ENCODE data around the gene FAM240A. TPM values are rescaled to one million over a fixed set of nuclear protein-coding genes. Genes with fewer than 3 reads are reported as not detected.

FAM240A gene
- total RNA-seq, 1 donor from 2014 or later = not detected

GRCh38 chr3:46664971-46665762 lies 52.8 kb downstream of the FAM240A start:
- H3K4me3 Mint-ChIP-seq = no peak overlapping the region

GRCh38 chr3:46665763-46666452 lies 53.6 kb downstream of the FAM240A start:
- no peaks in the 10 kb centered on the region for H3K9me3 Mint-ChIP-seq
- no peak overlapping the region for H3K4me3 Mint-ChIP-seq
- H3K27me3 Mint-ChIP-seq = peaks cover 3% of the 10 kb centered on the region
- TF ChIP-seq, protein P1, sequence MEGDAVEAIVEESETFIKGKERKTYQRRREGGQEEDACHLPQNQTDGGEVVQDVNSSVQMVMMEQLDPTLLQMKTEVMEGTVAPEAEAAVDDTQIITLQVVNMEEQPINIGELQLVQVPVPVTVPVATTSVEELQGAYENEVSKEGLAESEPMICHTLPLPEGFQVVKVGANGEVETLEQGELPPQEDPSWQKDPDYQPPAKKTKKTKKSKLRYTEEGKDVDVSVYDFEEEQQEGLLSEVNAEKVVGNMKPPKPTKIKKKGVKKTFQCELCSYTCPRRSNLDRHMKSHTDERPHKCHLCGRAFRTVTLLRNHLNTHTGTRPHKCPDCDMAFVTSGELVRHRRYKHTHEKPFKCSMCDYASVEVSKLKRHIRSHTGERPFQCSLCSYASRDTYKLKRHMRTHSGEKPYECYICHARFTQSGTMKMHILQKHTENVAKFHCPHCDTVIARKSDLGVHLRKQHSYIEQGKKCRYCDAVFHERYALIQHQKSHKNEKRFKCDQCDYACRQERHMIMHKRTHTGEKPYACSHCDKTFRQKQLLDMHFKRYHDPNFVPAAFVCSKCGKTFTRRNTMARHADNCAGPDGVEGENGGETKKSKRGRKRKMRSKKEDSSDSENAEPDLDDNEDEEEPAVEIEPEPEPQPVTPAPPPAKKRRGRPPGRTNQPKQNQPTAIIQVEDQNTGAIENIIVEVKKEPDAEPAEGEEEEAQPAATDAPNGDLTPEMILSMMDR (conservative IDR thresholded peaks at IDR 0.05) = no peak
- no peak overlapping the region for H3K27ac Mint-ChIP-seq
- H3K36me3 Mint-ChIP-seq = no peaks in the 10 kb centered on the region
- DNase-seq (ENCODE audit: extremely low spot score, unreplicated experiment) = no peak
- peaks cover 26% of the 10 kb centered on the region for H3K4me1 Mint-ChIP-seq (ENCODE audit: unreplicated experiment)

More at GRCh38 chr3:46664971-46665762, 52.8 kb downstream of the FAM240A start:
- H3K9me3 Mint-ChIP-seq = no peaks in the 10 kb centered on the region
- H3K27ac Mint-ChIP-seq = no peak overlapping the region
- no peak for DNase-seq (ENCODE audit: extremely low spot score, unreplicated experiment)
- peaks cover 26% of the 10 kb centered on the region for H3K4me1 Mint-ChIP-seq (ENCODE audit: unreplicated experiment)
- TF ChIP-seq, protein P1 (conservative IDR thresholded peaks at IDR 0.05) = no peak
- H3K36me3 Mint-ChIP-seq = no peaks in the 10 kb centered on the region
- H3K27me3 Mint-ChIP-seq = peaks cover 3% of the 10 kb centered on the region

DNA sequence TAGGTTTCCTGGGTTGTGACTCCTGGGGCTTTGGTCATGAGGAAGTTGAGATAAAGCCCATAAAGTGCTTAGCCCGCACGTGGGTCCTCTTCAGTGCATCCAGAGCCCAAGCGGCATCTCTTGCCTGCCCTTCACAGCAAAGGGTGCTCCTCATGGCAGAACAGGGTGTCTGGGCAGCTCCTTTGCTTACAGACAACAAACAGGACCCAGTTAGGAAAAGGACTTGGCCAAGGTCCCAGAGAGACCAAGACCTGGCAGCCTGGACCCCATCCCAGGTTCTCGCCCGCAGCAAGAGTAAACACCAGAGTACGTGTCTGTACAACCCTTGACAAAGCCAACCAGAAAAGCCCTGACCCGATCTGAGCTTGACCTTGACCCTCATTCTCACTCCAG lies 54.1 kb downstream of the FAM240A start:
- Mint-ChIP-seq H3K4me3 (no peak overlapping the region), H3K27ac (no peak overlapping the region)

DNA sequence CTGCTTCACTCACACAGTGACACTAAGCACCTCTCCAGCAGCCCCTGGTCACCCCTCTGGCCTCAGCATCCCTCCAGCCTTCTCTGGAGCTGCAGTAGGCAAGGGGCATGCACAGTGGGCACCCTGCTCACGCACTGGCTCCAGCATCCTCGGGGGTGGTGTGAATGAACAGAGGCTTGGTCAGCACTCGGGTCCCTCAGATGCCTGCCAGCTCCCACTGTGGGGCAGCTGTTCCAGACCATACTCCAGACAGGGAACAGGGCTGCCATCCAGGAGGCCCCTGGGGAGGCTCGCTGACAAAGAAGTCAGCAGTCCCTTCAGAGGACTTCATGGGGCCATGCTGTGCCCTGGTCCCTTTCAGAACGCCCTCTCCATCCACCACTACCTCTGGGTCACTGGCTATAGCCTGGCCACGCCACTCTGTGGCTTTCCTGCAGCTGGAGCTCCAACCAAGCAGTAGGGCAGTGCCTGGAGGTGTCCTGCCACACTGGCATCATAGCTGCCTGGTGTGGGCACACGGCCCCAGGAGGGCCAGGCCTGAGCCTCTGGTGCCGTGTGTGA lies 54.8 kb downstream of the FAM240A start:
- Mint-ChIP-seq H3K27me3 (peaks cover 3% of the 10 kb centered on the region), H3K4me3 (peak overlapping the region; percentile 32), H3K9me3 (no peaks in the 10 kb centered on the region), H3K4me1 (ENCODE audit: unreplicated experiment) (peaks cover 20% of the 10 kb centered on the region), H3K27ac (no peak overlapping the region), H3K36me3 (no peaks in the 10 kb centered on the region)
- DNase-seq (ENCODE audit: extremely low spot score, unreplicated experiment) = no peak
- TF ChIP-seq, protein P1 (conservative IDR thresholded peaks at IDR 0.05) = no peak

More for the DNA sequence above, 54.1 kb downstream of the FAM240A start:
- TF ChIP-seq, protein P1 (conservative IDR thresholded peaks at IDR 0.05) = no peak
- no peaks in the 10 kb centered on the region for H3K36me3 Mint-ChIP-seq
- no peak for DNase-seq (ENCODE audit: extremely low spot score, unreplicated experiment)
- peaks cover 3% of the 10 kb centered on the region for H3K27me3 Mint-ChIP-seq
- no peaks in the 10 kb centered on the region for H3K9me3 Mint-ChIP-seq
- H3K4me1 Mint-ChIP-seq (ENCODE audit: unreplicated experiment) = peaks cover 26% of the 10 kb centered on the region

DNA sequence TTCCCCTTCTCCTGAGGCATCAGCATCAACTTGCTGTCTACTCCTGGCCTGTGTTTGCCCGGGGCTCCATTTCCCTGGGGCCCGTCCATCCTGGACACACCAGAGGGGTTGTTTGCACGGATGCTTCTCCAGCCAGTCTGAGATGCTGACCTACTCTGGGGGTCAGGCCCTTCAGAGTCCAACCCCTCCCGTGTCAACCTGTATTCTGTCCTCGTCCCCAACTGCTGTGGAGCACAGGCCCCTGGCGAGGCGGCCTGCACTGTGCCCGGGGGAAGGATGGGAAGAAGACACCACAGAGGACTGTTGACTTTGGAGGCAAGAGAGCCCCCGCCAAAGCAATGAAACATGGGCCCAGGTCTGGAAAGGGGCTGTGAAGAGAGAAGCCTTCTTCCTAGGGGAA lies 55.3 kb downstream of the FAM240A start:
- no peaks in the 10 kb centered on the region for H3K36me3 Mint-ChIP-seq
- peak; percentile 60 for DNase-seq (ENCODE audit: extremely low spot score, unreplicated experiment)
- peaks cover 15% of the 10 kb centered on the region for H3K4me1 Mint-ChIP-seq (ENCODE audit: unreplicated experiment)
- H3K27me3 Mint-ChIP-seq = peaks cover 3% of the 10 kb centered on the region
- no peak overlapping the region for H3K27ac Mint-ChIP-seq
- TF ChIP-seq, protein P1 (conservative IDR thresholded peaks at IDR 0.05) = no peak
- no peak overlapping the region for H3K4me3 Mint-ChIP-seq
- no peaks in the 10 kb centered on the region for H3K9me3 Mint-ChIP-seq

All from type B pancreatic cell (in vitro differentiated cells).